Measurements from ENCODE around the gene NUDC. TPM values are rescaled to one million over a fixed set of nuclear protein-coding genes. Genes with fewer than 3 reads are reported as not detected.
A peak's percentile ranks its signal among the peaks of the same experiment; 100 is the strongest.

The NUDC gene
- total and polyA plus RNA-seq, 2 of the 13 experiments (the other 11 are each of a cell fraction or from before 2014, with no cell fraction given) = 34.7 to 104 TPM

- TF ChIP-seq HNF1A (IDR thresholded peaks at IDR 0.05; ENCODE audit: low read depth) = 0 out of 2 replicates have a peak, but pooled peaks have one; percentile 29
- TF ChIP-seq HNF1A (CRISPR knock-in tag; IDR thresholded peaks at IDR 0.05; ENCODE audit: borderline replicate concordance) = no peak
- TF ChIP-seq ATRX (CRISPR knock-in tag; IDR thresholded peaks at IDR 0.05; ENCODE audit: borderline replicate concordance) = no peak
- 0 out of 2 replicates have a peak, but pooled peaks have one; percentile 62 for TF ChIP-seq SSRP1 (CRISPR knock-in tag; IDR thresholded peaks at IDR 0.05)
- no peak for TF ChIP-seq KAT2B (IDR thresholded peaks at IDR 0.05; ENCODE audit: borderline replicate concordance, low read depth, low read length)
- TF ChIP-seq ZBTB34 (CRISPR knock-in tag; IDR thresholded peaks at IDR 0.05) = peak; percentile 94
- no peak for TF ChIP-seq SOX6 (IDR thresholded peaks at IDR 0.05)
- peak; percentile 41; the same call in 1 of the 2 replicates for TF ChIP-seq SOX6 (CRISPR knock-in tag; IDR thresholded peaks at IDR 0.05)
- no peak for TF ChIP-seq NR1H2 (CRISPR knock-in tag; IDR thresholded peaks at IDR 0.05; ENCODE audit: borderline replicate concordance, low read depth)
- TF ChIP-seq NCOA2 (CRISPR knock-in tag; IDR thresholded peaks at IDR 0.05) = no peak
- 0 out of 2 replicates have a peak, but pooled peaks have one; percentile 31 for TF ChIP-seq ZNF329 (CRISPR knock-in tag; IDR thresholded peaks at IDR 0.05; ENCODE audit: low read depth)
- TF ChIP-seq ZNF609 (CRISPR knock-in tag; IDR thresholded peaks at IDR 0.05; ENCODE audit: borderline replicate concordance) = 0 out of 2 replicates have a peak, but pooled peaks have one; percentile 9
- no peak for TF ChIP-seq REST (IDR thresholded peaks at IDR 0.05; ENCODE audit: borderline replicate concordance in 1 of 2, low read depth in 1 of 2, low read length in 2 of 2)
- TF ChIP-seq ZBTB37 (CRISPR knock-in tag; IDR thresholded peaks at IDR 0.05) = peak; percentile 78; the same call in 1 of the 2 replicates
Measured at GRCh38 chr1:26945138-26945537, 23.6 kb downstream of the NUDC start (continued).

All from HepG2 (cell line).